Suprapubic skin (tissue), 4 donors: ENCODE measurements around the gene TTI1. TPM values are rescaled to one million over a fixed set of nuclear protein-coding genes. Genes with fewer than 3 reads are reported as not detected.

Source experiments
- DNase-seq, 2 donors: peaks; one replicate each; pipeline ENCODE4 v3.0.0-alpha.2; 2019; ENCODE audit warnings: low spot score in 2 of 2
- H3K27ac ChIP-seq: fragments of 200-600 bp; sonication (generic); one replicate; pipeline ENCODE4 v1.5.1; 2019
- H3K27me3 ChIP-seq: fragments of 200-600 bp; sonication (generic); one replicate; pipeline ENCODE4 v1.5.1; 2019
- H3K36me3 ChIP-seq: fragments of 200-600 bp; sonication (generic); one replicate; pipeline ENCODE4 v1.5.1; 2019
- H3K4me1 ChIP-seq: fragments of 200-600 bp; sonication (generic); one replicate; pipeline ENCODE4 v1.5.1; 2019
- H3K4me3 ChIP-seq: fragments of 200-600 bp; sonication (generic); one replicate; pipeline ENCODE4 v1.5.1; 2019; ENCODE audit warnings: mild to moderate bottlenecking
- H3K9me3 ChIP-seq: fragments of 200-600 bp; sonication (generic); one replicate; pipeline ENCODE4 v1.5.1; 2019
- CTCF ChIP-seq, 2 donors: fragments of 200-600 bp in 1 of 2; fragments of 450-650 bp in 1 of 2; sonication (generic) in 1 of 2; IDR thresholded peaks; one replicate each; pipeline ENCODE4 v1.5.1; 2016 to 2019; ENCODE audit warnings: antibody characterized with exemption in 2 of 2, mild to moderate bottlenecking in 1 of 2, moderate library complexity in 1 of 2
- EP300 ChIP-seq: sonication (generic); formaldehyde crosslinking; IDR thresholded peaks from one replicate; pipeline ENCODE4 v1.6.1; 2017; ENCODE audit warnings: antibody characterized with exemption
- POLR2A ChIP-seq, 2 donors: fragments of 450-650 bp; IDR thresholded peaks; one replicate each; pipeline ENCODE4 v1.6.1; 2017; ENCODE audit warnings: antibody characterized with exemption in 2 of 2, mild to moderate bottlenecking in 2 of 2, moderate library complexity in 2 of 2
- POLR2AphosphoS5 ChIP-seq, 3 donors: sonication (generic); formaldehyde crosslinking; IDR thresholded peaks; one replicate each; pipeline ENCODE4 v1.6.1; 2017; ENCODE audit warnings: antibody characterized with exemption in 3 of 3
- WGBS: methylation state at CpG from one replicate; pipeline ENCODE4 v1.1.5; 2018; 5-methylcytosine and 5-hydroxymethylcytosine counted together
- total RNA-seq, 4 donors: library from RNA; depleted of rRNA; stranded (reverse); fragments of >200 nt; gene quantifications; one replicate each; pipeline ENCODE4 v1.1.0, GENCODE V29; 2016

TTI1 gene
- total RNA-seq, 4 donors from 2014 or later: 11.2 to 24.7 (median 17.1) TPM

GRCh38 chr20:37939701-37940560 lies 93.3 kb downstream of the TTI1 start:
- TF ChIP-seq POLR2A (IDR thresholded peaks at IDR 0.05): no peak
- no peak for TF ChIP-seq CTCF (IDR thresholded peaks at IDR 0.05)
- TF ChIP-seq EP300: no peak
- peak; percentile 29 to 62 for DNase-seq
- no peaks in the 10 kb centered on the region for H3K9me3 ChIP-seq
- no peak overlapping the region for H3K27ac ChIP-seq
- no peak overlapping the region for H3K4me3 ChIP-seq
- H3K4me1 ChIP-seq: no peaks in the 10 kb centered on the region
- peaks cover 4% of the 10 kb centered on the region for H3K27me3 ChIP-seq
- WGBS: 85% methylated on average over 25 of the region's 25 CpGs
- no peaks in the 10 kb centered on the region for H3K36me3 ChIP-seq

GRCh38 chr20:37938954-37939353 lies 94.3 kb downstream of the TTI1 start:
- peak in 1 of 2 donors; percentile 67 for DNase-seq
- no peak for TF ChIP-seq POLR2AphosphoS5 (IDR thresholded peaks at IDR 0.05)
- no peak for TF ChIP-seq POLR2A (IDR thresholded peaks at IDR 0.05)
- no peak for TF ChIP-seq CTCF (IDR thresholded peaks at IDR 0.05)
- TF ChIP-seq EP300: no peak
- no peaks in the 10 kb centered on the region for H3K36me3 ChIP-seq
- H3K9me3 ChIP-seq: no peaks in the 10 kb centered on the region
- 100% methylated on average over 9 of the region's 9 CpGs for WGBS
- H3K4me3 ChIP-seq: no peak overlapping the region
- H3K4me1 ChIP-seq: no peaks in the 10 kb centered on the region
- no peak overlapping the region for H3K27ac ChIP-seq
- no peaks in the 10 kb centered on the region for H3K27me3 ChIP-seq

- Histone ChIP-seq H3K36me3 (no peaks in the 10 kb centered on the region), H3K27me3 (no peaks in the 10 kb centered on the region), H3K9me3 (no peaks in the 10 kb centered on the region), H3K4me1 (no peaks in the 10 kb centered on the region), H3K27ac (no peak overlapping the region), H3K4me3 (no peak overlapping the region)
- TF ChIP-seq POLR2A (IDR thresholded peaks at IDR 0.05) (no peak), POLR2AphosphoS5 (IDR thresholded peaks at IDR 0.05) (no peak), EP300 (no peak), CTCF (IDR thresholded peaks at IDR 0.05) (no peak)
- 91% methylated on average over 11 of the region's 12 CpGs for WGBS
- DNase-seq: peak in 1 of 2 donors; percentile 41
Observed at GRCh38 chr20:37938181-37938750, 95.0 kb downstream of the TTI1 start.

GRCh38 chr20:37937686-37938085 lies 95.6 kb downstream of the TTI1 start:
- Histone ChIP-seq H3K9me3 (no peaks in the 10 kb centered on the region), H3K4me3 (no peak overlapping the region), H3K36me3 (no peaks in the 10 kb centered on the region), H3K4me1 (no peaks in the 10 kb centered on the region), H3K27me3 (no peaks in the 10 kb centered on the region), H3K27ac (no peak overlapping the region)
- TF ChIP-seq POLR2A (IDR thresholded peaks at IDR 0.05) (no peak), POLR2AphosphoS5 (IDR thresholded peaks at IDR 0.05) (no peak), CTCF (IDR thresholded peaks at IDR 0.05) (no peak), EP300 (no peak)
- no peak for DNase-seq
- 93% methylated on average over 4 of the region's 4 CpGs for WGBS

- Histone ChIP-seq H3K27me3 (peaks cover 8% of the 10 kb centered on the region), H3K4me3 (no peak overlapping the region), H3K36me3 (no peaks in the 10 kb centered on the region), H3K4me1 (no peaks in the 10 kb centered on the region), H3K9me3 (no peaks in the 10 kb centered on the region), H3K27ac (no peak overlapping the region)
- DNase-seq: no peak
- WGBS: 87% methylated on average over 8 of the region's 8 CpGs
- TF ChIP-seq POLR2A (IDR thresholded peaks at IDR 0.05): no peak
- no peak for TF ChIP-seq CTCF (IDR thresholded peaks at IDR 0.05)
- no peak for TF ChIP-seq EP300
- no peak for TF ChIP-seq POLR2AphosphoS5 (IDR thresholded peaks at IDR 0.05)
Observed at GRCh38 chr20:37936451-37936850, 96.8 kb downstream of the TTI1 start.
